Activated CD4-positive, CD25-positive, alpha-beta regulatory T cell treated with anti-CD3 and anti-CD28 coated beads, Interleukin-2, amount 50 U/mL, for 24 hours (primary cell): ENCODE results near the gene BCAR1.

Experiments used
- ATAC-seq, 2 donors: fragments of 150-1000 bp; cut with Tn5 transposase; one replicate each; pipeline ENCODE4 v1.10.0; 2021; ENCODE audit warnings: mild to moderate bottlenecking in 1 of 2, moderate library complexity in 1 of 2

BCAR1 gene

DNA sequence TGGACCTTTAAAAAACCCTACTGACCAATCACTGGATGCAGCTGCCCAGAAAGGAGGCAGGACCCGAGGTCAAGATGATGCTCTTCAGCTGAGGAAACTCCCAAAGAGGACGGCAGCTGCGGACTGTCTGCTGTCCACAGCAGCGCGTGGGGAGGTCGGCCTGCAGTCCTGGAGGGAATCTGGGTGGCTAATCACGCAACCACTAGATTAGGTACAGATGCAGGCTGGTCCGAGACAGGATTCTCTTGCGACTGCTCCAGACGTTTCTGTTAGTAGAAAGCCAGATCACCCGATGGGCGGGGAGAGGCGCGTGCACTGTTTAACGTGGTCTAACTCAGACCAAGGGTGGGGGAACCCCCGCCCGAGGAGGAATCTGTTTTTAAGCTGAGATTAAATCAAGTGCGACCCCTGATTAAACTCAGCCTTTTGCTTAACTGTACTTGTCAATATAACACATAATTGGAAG, 53.3 kb downstream of the BCAR1 start:
- ATAC-seq = no peak

GRCh38 chr16:75197522-75198134, 53.8 kb downstream of the BCAR1 start:
- ATAC-seq = no peak

DNA sequence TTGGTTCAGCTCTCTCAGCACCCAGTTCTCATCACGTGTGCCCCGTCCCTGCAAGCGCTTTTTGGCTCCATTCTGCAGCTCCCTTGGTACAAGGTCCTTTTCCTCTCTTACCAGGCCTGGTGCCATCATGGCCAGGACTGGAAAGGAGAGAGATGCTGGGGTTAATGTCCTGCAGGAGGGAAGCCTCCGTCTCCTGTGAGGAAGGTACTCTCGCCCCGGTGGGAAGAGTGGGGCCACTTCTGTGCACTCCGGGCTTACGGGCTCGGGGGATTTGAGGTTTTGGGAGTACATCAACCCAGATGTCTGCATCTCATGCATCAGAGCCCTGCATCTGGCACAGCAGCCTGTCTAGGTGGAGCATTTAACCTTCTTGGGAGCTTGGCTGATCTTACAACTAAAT, 54.6 kb downstream of the BCAR1 start:
- ATAC-seq = no peak

DNA sequence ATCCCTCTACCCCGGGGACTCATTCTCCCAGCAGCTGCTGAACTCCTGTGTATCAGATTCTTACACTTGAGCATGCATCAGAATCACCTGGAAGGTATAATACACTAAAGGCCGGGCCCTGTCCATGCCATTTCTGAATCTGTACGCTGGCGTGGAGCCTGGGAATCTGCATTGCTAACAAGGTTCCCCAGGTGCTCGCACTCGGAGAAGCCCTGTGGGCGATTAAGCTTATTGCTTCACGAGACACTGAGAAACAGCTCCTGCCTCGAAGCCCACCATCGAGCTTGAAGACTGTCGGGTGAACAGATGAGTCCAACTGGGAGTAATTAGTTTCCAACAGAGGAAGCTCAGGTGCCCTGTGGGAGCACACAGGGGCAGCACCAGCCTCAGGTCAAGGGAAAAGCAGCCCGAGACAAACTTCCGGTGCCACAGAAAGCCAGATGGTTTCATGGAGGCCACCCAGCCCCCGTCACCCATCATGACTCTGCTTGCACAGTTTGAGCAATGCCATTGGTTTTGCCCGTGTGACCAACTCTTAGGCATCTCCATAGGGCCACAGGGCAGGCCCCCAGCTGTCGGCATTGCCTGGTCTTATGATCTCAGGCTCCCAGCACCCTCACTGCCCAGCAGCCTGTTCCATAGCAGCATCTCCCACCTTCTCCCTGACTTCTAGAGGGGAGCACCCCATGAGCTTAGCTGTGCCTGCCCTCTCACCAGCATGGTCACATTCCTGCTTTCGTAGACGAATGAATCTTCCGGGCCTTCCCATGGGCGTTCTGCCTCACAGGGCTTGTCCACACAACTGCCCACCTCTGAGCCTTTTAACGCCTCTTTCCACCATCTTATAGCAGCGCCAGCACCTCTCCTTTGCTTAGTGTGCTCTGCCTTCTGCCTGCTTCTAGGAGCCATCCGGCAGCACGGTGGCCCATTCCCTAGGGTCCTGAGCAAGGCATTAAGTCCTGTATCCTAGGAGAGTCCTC, 55.3 kb downstream of the BCAR1 start:
- no peak for ATAC-seq

GRCh38 chr16:75193730-75194444, 57.5 kb downstream of the BCAR1 start:
- no peak for ATAC-seq

DNA sequence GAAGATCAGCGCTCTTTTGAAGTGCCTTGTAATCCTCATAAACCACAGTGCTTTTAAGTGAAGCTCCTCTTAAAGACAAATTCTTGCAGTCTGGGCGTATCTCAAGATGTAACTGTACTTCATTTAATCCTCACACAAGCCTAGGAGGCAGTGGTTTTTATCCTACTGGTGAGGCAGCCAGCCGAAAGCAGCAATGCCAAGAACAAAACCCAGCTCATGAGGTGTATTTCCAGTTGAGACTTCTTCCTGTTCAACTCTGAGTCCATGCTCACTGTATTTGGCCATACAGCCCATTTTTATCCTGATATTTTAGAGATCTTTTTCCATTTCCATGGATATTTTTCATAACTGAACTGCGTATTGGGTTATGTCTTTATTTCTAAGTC, 58.2 kb downstream of the BCAR1 start:
- ATAC-seq = no peak

GRCh38 chr16:75192606-75193264, 58.7 kb downstream of the BCAR1 start:
- ATAC-seq = no peak

DNA sequence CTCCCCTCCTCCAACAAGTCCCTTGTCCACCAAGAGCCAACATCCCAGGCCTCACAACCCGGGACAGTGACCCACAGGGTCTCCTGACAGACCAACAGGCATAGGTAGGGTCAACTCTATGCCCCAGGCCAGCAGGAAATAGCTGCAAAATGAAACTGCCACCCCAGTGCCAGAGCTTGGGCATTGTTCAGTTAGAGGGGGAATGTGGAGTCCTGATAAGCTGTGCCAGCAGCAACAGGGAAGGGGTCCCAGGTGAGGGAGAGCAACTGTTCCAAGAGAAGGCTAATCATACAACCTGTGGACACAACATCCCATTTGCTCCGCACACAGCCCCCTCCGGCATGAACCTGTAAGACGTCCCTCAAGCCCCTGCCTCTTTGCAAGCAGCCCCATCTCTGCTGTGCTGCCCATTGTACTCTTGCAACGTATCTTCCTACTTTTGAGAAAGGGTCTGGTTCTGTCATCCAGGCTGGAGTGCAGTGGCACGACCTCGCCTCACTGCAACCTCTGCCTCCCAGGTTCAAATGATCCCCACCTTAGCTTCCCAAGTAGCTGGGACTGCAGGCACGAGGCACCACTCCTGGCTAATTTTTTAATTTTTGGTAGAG, 61.7 kb downstream of the BCAR1 start:
- ATAC-seq = no peak

GRCh38 chr16:75188832-75189477, 62.5 kb downstream of the BCAR1 start:
- no peak for ATAC-seq

- no peak for ATAC-seq
Observed at GRCh38 chr16:75181630-75182029, 69.8 kb downstream of the BCAR1 start.

DNA sequence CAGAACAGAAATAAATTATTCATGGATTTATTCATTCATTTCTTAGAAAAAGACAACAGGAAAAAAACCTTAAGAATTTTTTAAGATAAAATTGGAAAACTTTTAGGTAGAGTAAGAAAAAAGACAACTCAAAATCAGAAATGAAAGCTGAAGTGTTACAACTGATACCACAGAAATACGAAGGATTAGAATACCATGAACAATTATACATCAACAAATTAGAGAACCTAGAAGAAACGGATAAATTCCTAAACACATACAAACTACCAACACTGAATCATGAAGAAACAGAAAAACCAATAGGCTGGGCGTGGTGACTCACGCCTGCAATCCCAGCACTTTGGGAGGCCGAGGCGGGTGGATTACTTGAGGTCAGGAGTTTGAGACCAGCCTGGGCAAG, 72.2 kb downstream of the BCAR1 start:
- ATAC-seq = no peak
